Parathyroid adenoma (tissue), 2 donors: ENCODE results near the gene SUN2.

Experiments
- H2AFZ ChIP-seq: fragments of 300-600 bp; sonication (generic); one replicate; pipeline ENCODE4 v1.7.0; 2017; ENCODE audit warnings: antibody characterized with exemption, mild to moderate bottlenecking
- H3K27ac ChIP-seq: fragments of 300-600 bp; sonication (generic); one replicate; pipeline ENCODE4 v1.7.0; 2017
- H3K27me3 ChIP-seq: fragments of 300-600 bp; sonication (generic); one replicate; pipeline ENCODE4 v1.7.0; 2017; ENCODE audit warnings: low read length; ENCODE audit not compliant: control insufficient read depth, insufficient read depth
- H3K36me3 ChIP-seq: fragments of 300-600 bp; sonication (generic); one replicate; pipeline ENCODE4 v1.7.0; 2017; ENCODE audit warnings: low read length; ENCODE audit not compliant: control insufficient read depth, insufficient read depth
- H3K4me1 ChIP-seq: fragments of 300-600 bp; sonication (generic); one replicate; pipeline ENCODE4 v1.7.0; 2017; ENCODE audit warnings: control low read depth
- H3K4me2 ChIP-seq: fragments of 300-600 bp; sonication (generic); one replicate; pipeline ENCODE4 v1.7.0; 2017; ENCODE audit warnings: low read length
- H3K4me3 ChIP-seq: fragments of 300-600 bp; sonication (generic); one replicate; pipeline ENCODE4 v1.7.0; 2017; ENCODE audit warnings: low read depth, low read length
- H3K79me2 ChIP-seq: fragments of 300-600 bp; sonication (generic); one replicate; pipeline ENCODE4 v1.7.0; 2017; ENCODE audit warnings: control low read depth
- H3K9ac ChIP-seq: fragments of 300-600 bp; sonication (generic); one replicate; pipeline ENCODE4 v1.7.0; 2017; ENCODE audit warnings: mild to moderate bottlenecking
- H3K9me3 ChIP-seq: fragments of 300-600 bp; sonication (generic); one replicate; pipeline ENCODE4 v1.7.0; 2017; ENCODE audit warnings: low read length; ENCODE audit not compliant: control insufficient read depth
- CTCF ChIP-seq: fragments of 300-600 bp; sonication (generic); IDR thresholded peaks from one replicate; pipeline ENCODE4 v1.7.0; 2017; ENCODE audit warnings: antibody characterized with exemption, mild to moderate bottlenecking
- donor health status: primary hyperparathyroidism.

Gene SUN2

GRCh38 chr22:38786631-38787030 lies 30.8 kb upstream of the SUN2 start:
- peaks cover 2% of the 10 kb centered on the region for H3K79me2 ChIP-seq
- no peak overlapping the region for H3K9ac ChIP-seq
- H3K27ac ChIP-seq = no peak overlapping the region
- H3K36me3 ChIP-seq = no peaks in the 10 kb centered on the region
- H3K4me3 ChIP-seq = no peak overlapping the region
- no peak overlapping the region for H2AFZ ChIP-seq
- H3K4me2 ChIP-seq = no peak overlapping the region
- H3K9me3 ChIP-seq = no peaks in the 10 kb centered on the region
- no peaks in the 10 kb centered on the region for H3K27me3 ChIP-seq
- no peak for TF ChIP-seq CTCF
- peaks cover 3% of the 10 kb centered on the region for H3K4me1 ChIP-seq

GRCh38 chr22:38784856-38785255 lies 29.1 kb upstream of the SUN2 start:
- Histone ChIP-seq H3K4me2 (no peak overlapping the region), H2AFZ (no peak overlapping the region), H3K4me1 (peaks cover 3% of the 10 kb centered on the region), H3K27ac (no peak overlapping the region), H3K9me3 (no peaks in the 10 kb centered on the region), H3K9ac (no peak overlapping the region), H3K4me3 (no peak overlapping the region), H3K79me2 (peaks cover 2% of the 10 kb centered on the region), H3K27me3 (no peaks in the 10 kb centered on the region), H3K36me3 (no peaks in the 10 kb centered on the region)
- TF ChIP-seq CTCF = no peak

- Histone ChIP-seq H3K9me3 (no peaks in the 10 kb centered on the region), H3K27ac (no peak overlapping the region), H3K27me3 (no peaks in the 10 kb centered on the region), H3K36me3 (no peaks in the 10 kb centered on the region), H3K9ac (no peak overlapping the region), H3K4me3 (no peak overlapping the region), H2AFZ (no peak overlapping the region), H3K4me1 (peaks cover 3% of the 10 kb centered on the region), H3K79me2 (peaks cover 2% of the 10 kb centered on the region), H3K4me2 (no peak overlapping the region)
- TF ChIP-seq CTCF = no peak
Measured at GRCh38 chr22:38784035-38784434, 28.2 kb upstream of the SUN2 start.

GRCh38 chr22:38783095-38783615 lies 27.4 kb upstream of the SUN2 start:
- no peak overlapping the region for H3K9ac ChIP-seq
- H3K4me2 ChIP-seq = no peak overlapping the region
- no peaks in the 10 kb centered on the region for H3K36me3 ChIP-seq
- H3K27me3 ChIP-seq = no peaks in the 10 kb centered on the region
- no peaks in the 10 kb centered on the region for H3K4me1 ChIP-seq
- no peak overlapping the region for H3K4me3 ChIP-seq
- H3K27ac ChIP-seq = no peak overlapping the region
- no peak overlapping the region for H2AFZ ChIP-seq
- no peak for TF ChIP-seq CTCF
- no peaks in the 10 kb centered on the region for H3K9me3 ChIP-seq
- peaks cover 2% of the 10 kb centered on the region for H3K79me2 ChIP-seq

- H3K27me3 ChIP-seq = no peaks in the 10 kb centered on the region
- H3K9ac ChIP-seq = no peak overlapping the region
- TF ChIP-seq CTCF = no peak
- no peaks in the 10 kb centered on the region for H3K9me3 ChIP-seq
- H3K4me3 ChIP-seq = no peak overlapping the region
- peaks cover 2% of the 10 kb centered on the region for H3K79me2 ChIP-seq
- no peaks in the 10 kb centered on the region for H3K36me3 ChIP-seq
- H3K27ac ChIP-seq = no peak overlapping the region
- no peaks in the 10 kb centered on the region for H3K4me1 ChIP-seq
- no peak overlapping the region for H3K4me2 ChIP-seq
- no peak overlapping the region for H2AFZ ChIP-seq
Measured at GRCh38 chr22:38782402-38783094, 26.8 kb upstream of the SUN2 start.
